ENCODE results near the gene SPDYA.
"Not testable (repeated sequence)": the region's sequence is repeated elsewhere in the genome, so short reads cannot be mapped to it uniquely, and the experiment has no call there.

SPDYA gene

DNA sequence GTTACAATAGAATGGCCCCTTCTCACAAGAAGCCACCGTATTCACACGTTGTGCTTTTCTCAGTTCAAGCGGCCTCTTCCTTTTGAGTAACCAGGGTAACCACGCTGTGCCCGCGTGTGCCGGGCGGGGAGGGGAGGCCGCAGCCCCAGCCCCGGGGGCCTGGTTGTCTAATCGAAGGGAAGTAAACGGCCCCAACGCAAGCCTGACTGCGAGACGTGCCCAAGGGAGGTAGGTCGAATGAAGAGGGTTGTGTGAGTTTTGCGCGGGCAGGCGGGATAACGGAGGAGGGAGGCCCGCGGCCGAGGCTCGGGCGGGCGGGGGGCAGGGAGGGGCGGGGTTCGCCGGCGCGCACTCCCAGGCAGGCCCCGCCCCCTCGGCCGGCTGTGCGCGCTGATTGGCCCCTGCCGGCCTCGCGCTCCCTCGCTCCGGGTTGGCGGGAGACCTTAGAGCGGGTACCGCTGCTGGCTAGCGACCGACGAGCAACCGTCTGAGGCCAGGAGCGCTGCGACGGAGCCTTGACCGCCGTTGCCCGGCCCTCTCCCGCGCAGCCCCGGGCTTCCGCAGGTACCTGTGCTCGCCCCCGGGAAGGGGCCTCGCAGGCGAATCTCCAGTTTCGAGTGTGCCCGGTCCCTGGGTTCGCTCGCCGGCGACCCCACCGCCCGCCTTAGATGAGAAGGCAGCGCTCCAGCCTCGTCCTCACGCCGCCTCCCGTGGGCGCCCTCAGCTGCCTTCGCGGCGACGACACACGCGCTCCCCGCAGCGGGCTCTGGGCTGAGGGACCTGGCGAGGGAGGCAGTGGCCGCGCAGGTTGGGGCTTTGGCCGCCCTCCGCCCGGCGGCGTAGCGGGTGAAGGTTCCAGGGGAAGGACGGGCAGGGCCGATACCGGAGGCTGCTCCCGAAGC, at the start of gene SPDYA:
TSS of gene SPDYA (plus strand) at position 451 of the 902 bp plus-strand sequence. CDS start 5,181 bp downstream, outside the sequence.
- peak; percentile 81 to 85 for DNase-seq

DNA sequence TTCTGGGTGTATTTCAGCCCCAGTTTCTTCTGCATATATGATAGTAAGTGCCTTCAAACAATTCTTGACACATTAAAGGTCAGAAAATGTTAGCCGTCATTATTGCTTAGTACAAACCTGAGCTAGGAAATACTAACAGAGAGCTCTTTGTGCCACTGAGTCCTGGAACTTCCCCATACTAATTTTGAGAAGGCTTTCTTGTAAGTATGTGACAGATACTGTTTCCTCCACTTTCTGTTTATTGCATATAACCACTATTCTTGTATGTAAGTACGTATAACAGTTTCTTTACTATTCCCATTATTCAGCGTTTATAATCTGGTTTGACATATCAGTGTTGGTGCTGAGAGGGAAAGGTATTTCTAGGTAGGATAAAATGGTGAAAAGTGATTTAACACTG, 49.2 kb upstream of the SPDYA start:
- no peak for DNase-seq

DNA sequence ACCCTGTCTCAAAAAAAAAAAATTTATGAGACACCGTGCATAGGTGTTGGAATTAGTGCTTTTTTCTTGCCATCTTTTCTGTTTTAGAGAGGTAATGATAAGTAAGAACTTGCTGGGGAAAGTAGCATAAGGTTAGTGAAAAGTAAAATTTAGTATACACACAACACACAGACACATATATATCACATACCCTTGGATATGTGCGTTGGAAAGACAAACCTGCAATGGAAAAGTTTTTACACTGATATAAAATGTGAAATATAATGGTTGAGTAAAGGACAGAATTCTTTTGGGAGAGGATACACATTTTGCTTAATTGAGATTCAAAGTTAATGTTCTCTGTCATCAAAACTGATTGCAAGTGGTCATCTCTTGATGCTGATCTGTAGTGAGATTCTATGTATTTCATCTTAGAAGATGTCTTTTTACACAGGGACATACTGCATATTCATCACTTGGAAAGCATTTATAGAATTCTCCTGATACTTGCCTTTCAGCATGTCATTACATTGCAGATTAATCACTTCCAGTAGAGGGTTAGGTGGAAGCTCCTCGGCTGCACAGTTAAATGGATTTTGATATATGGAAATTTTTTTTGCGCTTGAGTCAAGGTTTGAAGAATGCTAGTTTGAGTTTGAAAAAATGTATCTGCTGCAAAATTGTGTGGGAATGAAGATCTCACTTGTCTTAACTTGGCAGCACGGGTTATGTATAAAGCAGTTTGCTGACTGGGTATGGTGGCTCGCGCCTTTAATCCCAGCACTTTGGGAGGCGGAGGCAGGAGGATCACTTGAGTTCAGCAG, 45.5 kb upstream of the SPDYA start:
- DNase-seq = no peak

DNA sequence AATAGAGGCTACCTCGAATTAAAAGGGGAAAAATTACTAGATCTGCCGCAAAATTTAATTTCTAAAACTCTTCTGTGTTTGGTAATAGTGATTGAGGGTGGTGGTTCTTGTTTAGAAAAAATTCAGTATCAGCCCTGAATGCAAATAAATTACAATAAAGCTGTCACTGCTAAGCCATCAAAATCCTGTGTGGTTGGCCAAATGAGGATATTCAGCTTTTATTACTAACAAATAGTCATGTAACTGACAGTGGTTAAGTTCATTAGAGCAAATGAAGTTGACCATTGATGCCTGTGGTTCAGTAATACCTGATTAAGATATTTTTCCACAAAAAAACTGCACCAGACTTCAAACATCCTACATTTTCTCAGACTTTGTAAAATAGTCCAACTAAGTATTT, 44.6 kb upstream of the SPDYA start:
- no peak for DNase-seq

DNA sequence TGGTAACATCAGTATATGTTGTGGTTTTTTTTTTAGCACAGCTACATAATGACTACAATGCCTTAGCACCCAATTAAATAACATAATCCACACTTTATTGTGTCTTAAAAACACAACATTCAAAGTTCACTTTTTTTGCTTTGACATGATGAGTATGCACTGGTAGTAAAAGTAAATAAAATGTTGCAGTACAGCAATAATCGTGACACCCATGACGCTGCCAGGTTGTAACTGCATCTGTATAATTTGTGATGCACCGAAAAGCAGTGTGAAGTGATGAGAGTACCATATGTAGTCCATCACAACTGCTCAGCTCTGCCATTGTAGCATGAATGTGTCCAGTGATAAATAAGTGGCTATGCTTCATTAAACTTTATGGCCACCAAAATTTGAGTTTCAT, 43.3 kb upstream of the SPDYA start:
- no peak for DNase-seq

DNA sequence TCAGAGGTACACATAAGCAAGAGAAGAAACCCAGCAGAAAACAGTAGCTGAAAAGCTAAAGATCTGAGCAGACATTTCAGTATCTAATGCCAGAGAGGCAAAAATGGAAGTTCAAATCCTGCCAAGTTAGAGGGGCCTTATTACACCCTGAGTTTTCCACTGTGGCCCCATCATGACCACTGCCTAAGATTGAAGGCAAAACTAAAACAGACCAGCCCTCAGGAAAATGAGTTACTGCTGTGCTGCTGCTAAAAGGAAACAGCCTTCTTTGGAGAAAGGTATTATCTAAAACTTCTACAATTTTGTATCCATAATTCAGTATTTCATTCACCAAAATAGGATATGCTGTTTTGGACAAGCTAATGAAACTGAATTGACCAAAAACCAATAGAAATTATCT, 42.2 kb upstream of the SPDYA start:
- DNase-seq = no peak

DNA sequence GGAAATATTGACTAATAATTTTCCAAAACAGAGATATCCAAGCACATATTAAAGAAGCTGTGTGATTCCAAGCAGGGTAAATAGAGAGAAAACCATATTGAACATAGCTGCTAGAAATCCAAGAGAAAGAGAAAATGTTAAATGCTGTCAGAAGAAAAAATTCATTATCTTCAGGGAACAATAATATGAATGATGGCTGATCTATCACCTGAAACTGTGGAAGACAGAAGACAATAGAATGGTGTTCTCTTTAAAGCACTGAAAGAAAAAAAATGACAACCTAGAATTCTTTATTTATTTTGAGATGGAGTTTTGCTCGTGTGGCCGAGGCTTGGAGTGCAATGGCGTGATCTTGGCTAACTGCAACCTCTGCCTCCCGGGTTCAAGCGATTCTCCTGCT, 41.7 kb upstream of the SPDYA start:
- DNase-seq = no peak

DNA sequence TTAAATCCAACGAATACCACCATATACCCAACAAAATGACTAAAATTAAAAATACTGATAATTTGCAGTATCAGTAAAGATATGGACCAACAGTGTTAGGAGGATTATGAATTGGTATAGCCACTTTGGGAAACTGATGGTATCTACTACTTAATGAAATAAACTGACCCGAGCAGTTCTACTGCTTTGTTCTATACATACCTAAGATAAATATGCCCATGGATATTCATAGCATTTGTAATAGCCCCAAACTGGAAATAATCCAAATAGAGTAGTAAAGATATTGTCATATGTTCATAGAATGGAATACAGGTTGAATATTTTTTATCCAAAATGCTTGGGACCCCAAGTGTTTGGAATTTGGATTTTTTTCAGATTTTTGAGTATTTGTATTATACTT, 38.3 kb upstream of the SPDYA start:
- no peak for DNase-seq

DNA sequence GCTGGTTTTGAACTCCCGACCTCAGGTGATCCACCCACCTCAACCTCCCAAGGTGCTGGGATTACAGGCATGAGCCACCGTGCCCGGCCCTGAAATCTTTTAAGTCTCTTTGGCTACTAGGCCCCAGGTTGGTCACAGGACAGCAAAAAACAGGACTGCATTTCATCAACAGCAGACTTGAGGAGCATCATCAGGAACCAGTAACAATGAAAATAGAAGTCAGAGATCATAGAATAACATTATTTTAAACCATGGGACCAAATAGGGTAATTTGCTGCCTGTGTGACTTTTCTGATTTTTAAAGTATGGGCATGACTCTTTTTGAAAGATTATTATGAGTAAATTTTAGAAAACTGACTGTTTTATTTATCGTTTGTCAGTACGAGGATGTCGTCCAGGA, 34.2 kb upstream of the SPDYA start:
- no peak for DNase-seq

DNA sequence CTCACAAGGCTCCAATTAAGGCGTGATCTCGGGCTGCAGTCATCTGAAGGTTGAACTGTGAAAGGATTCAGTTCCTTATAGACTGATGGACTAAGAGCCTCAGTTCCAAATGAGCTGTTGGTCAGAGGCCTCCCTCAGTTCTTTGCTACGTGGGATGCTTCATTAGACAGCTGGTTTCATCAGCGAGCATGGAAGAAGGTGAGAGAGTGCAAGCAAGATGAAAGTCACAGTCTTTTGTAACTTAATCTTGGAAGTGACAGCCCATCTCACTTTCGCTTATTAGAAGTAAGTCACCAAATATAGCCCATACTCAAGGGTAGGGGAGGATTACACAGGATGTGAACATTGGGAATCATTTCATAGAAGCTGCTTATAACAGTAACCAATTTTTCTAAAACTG, 32.2 kb upstream of the SPDYA start:
- DNase-seq = no peak

DNA sequence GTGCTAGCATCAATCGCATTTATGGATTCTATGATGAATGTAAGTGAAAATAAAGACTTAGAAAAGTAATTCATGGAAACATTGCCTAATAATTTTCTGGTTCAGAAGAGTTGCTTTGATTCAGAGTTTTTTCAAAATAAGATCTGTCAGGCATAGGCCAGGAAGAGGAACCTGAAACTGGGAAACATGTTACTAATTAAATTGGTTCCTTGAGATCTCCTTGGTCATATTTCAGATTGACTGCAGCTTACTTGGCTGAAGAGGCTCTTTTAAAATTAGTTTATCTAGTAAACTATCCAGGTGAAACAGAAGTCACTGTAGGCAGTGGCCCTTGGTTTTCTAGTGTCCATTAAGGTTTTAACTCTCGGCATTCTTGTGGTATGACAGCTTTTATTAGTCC, 31.6 kb upstream of the SPDYA start:
- no peak for DNase-seq

DNA sequence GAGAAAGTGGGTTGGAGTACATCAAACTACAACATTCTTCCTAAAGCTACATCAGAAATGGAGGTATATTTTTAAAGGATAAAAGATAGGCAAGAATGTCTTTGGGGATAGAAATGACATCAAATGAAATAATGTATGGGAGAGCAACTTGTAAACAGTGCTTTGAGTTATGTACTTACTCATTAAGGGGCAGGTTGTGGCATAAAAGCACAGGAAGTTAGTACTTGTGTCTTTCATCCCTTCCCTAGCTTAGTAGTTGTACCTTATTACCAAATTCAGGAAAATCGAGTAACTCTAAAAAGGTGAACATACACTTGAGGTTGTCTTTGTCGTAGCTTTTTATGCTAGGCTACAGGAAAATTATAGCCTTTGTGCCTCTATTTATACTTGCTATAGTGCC, 30.1 kb upstream of the SPDYA start:
- DNase-seq = no peak

DNA sequence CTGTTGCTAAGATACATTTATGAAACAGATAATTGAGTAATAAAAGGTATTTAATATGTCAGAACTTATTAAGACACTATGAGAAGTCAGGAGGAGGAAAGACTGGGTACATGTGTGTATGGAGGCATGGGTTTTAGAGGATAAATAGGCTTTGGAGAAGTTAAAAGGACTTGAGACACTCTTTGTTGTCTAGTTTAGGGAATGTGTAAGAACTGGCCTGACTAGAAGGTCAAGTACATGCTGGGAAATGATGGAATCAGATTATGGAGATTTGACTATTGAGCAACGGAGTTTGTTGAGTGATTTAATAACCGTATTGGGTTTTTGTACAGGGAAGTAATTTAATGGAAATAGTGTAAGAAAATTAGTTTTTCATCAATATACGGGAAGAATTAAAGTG, 28.2 kb upstream of the SPDYA start:
- no peak for DNase-seq

DNA sequence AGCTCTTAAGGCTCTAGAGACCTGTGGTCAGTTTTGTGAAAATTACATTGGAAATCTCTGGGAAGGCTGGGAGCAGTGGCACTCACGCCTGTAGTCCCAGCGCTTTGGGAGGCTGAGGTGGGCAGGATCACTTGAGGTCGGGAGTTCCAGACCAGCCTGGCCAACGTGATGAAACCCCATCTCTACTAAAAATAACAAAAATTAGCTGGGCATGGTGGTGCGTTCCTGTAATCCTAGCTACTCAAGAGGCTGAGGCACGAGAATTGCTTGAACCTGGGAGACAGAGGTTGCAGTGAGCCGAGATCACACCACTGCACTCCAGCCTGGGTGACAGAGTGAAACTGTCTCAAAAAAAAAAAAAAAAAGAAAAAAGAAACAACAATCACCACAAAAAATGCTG, 26.1 kb upstream of the SPDYA start:
- not testable (repeated sequence) for DNase-seq

DNA sequence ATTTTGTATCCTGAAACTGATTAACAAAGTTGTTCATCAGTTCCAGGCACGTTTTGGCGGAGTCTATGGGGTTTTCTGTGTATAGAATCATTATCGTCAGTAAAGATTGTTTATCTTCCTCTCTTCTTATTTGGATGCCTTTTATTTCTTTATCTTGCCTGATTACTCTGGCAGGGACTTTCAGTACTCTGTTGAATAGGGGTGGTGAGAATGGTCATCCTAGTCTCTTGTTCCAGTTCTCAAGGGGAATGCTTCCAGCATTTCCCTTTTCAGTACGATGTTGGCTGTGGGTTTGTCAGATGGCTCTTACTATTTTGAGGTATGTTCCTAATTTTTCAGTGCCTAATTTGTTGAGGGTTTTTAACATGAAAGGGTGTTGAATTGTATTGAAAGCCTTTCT, 14.0 kb upstream of the SPDYA start:
- no peak for DNase-seq

DNA sequence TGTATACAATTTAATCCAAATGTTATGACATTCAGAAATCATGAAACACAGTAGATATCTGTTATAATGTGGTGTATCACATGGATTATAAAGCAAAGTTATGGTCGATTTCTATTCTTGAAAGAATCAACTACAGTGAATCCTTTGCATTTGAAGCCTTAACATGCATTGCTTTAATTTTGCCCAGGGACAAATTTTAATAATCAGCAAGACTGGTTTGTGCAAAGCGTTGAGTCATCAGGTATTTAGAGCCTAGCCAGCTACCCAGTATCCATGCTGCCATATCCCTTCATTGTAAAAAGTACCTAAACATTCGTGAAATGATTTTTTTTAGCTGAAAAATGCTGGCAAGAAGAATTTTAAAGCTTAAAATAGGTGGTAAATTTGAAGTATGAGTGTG, 8.9 kb upstream of the SPDYA start:
- DNase-seq = no peak

DNA sequence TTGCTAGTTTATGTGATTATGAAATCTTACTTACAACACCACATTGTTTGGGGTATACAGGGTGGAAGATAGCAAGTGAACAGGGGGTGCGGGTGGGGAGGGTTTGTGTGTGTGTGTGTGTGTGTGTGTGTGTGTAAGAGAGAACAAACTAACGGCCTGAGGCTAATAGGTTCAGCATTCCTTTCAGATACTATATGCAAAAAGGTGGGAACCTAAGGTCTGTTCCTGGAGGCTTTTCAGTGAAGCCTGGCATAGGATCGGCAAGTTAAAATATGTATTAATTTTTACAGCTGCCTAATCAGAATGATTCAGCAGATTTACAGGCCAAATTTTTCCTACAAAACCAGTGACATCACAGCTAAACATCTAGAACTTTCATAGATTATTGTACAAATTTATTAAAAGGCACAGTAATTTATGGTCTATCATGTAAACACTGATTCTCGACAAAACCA, 7.6 kb upstream of the SPDYA start:
- DNase-seq = no peak

DNA sequence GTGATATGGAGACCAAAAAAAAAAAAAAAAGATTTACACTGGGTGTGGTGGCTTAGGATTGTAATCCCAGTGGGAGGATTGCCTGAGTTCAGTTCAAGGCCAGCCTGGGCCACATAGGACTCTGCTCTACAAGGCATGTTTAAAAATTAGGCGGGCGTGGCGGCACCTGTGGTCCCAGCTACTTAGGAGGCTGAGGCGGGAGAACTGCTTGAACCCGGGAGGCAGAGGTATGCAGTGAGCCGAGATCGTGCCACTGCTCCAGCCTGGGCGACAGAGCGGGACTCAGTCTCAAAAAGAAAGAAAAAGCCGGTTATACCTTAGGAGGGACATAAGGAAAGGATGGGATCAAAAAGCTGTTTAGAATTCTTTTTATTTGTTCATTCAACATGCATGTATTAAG, 707 bp upstream of the SPDYA start:
- no peak for DNase-seq

DNA sequence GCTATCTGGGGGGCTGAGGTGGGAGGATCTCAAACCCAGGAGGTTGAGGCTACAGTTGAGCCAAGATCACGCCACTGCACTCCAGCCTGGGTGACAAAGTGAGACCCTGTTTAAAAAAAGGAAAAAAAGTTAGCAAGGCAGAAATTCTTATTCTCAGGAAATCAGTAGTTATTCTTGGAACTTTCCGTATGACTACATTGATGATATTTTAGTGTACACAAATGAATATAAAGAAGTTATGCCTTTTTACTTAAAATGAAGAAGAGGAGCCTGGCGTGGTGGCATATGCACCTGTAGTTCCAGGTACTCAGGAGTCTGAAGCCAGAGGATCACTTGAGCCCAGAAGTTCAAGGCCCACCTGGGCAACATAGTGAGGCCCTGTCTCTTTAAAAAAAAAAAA, 7.4 kb downstream of the SPDYA start:
- DNase-seq = no peak

DNA sequence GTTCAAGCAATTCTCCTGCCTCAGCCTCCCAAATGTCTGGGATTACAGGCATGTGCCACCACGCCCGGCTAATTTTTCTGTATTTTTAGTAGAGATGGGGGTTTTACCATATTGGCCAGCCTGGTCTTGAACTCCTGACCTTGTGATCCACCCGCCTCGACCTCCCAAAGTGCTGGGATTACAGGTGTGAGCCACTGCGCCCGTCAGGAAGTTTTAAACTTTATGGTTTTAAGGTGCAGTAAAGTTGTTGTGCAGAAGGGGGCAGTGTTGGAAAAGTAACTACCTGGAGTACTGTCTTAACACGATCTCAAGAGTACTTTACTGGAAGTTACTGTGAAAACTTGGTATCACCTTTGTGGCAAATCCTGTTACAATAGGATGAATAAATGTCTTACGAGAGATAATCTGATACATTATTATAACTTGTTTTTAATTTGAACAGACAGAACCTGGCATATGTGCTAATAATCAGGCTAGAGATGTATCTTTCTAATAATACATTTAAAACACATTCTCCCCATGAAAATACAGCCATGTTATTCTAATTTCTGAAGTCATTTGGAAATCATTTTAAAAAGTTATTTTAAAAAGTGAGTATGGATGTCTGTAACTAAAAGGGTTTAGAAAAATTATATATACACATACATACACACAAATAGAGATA, 10.8 kb downstream of the SPDYA start:
- peak; percentile 68 to 73 for DNase-seq

DNA sequence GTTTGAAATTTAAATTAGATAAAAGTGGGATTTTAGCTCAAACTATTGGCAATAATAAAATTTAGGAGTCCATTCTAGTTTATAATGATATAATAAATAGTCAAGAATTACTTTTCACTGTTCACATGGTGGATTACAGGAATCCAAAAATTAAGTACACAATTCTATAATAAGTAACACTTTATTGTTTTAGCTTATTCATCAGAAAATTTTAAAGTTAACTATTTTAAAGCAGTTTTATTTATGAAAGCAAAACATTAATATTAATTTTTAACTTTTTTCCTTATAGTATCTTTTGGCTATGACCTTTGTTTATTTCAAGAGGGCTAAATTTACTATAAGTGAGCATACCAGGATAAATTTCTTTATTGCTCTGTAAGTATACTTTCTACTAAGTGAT, 11.4 kb downstream of the SPDYA start:
- no peak for DNase-seq

DNA sequence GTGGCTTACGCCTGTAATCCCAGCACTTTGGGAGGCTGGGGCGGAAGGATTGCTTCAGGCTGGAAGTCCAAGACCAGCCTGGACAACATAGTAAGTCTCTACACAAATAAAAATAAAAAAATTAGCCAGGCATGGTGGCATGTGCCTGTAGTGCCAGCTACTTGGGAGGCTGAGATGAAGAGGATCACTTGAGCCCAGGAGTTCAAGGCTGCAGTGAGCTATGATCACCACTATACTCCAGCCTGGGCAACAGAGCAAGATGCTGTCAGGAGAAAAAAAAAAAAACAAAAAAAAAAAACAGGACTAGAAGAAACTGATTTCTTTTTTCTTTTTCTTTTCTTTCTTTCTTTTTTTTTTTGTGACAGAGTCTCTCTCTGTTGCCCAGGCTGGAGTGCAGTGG, 13.6 kb downstream of the SPDYA start:
- DNase-seq = no peak

DNA sequence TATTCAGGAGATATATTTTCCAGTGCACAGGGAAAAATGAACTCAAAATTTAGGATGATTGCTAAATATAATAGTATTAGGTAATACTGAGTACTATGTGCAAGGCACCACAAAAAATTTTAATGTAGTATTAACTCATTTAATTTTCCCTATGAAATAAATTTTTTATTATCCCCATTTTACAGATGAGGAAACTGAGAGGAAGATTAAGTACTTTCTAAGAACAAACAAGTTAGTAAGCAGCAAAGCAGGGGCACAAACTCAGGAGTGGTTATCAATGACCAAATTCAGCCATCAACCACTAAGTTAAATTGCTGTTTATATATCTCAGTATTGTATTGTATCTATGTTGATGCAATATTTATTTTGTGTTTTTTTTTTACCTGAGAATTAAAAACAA, 14.2 kb downstream of the SPDYA start:
- no peak for DNase-seq

DNA sequence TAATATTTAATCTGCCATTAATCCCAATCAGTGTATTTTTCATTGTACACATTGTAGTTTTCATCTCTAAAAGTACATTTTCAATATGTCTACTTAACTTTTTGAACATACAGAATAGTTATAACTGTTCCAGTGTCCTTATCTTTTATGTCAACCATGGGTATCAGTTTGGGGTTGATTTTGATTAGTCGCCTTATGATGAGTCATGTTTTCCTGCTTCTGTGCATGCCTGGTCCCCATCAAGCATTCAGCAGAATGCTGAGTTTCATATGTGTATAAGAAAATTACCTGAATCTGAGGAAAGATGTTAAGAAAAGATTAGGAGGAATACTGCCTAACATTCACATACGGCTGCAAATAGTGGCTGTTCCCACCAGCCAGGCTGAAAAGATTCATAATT, 17.7 kb downstream of the SPDYA start:
- no peak for DNase-seq
